Nephron (organoid): ENCODE measurements around the gene SPATS2L.

ENCODE experiments used
- H3K27ac Mint-ChIP-seq, 3 experiments: 2 replicates each; pipeline ENCODE4 v1.8.0; 2020; ENCODE audit warnings: mixed read lengths in 3 of 3, mild to moderate bottlenecking in 2 of 3, moderate library complexity in 1 of 3
- H3K27me3 Mint-ChIP-seq: 2 replicates; pipeline ENCODE4 v1.8.0; 2021; ENCODE audit warnings: low read depth, mild to moderate bottlenecking, moderate library complexity, mixed read lengths
- H3K36me3 Mint-ChIP-seq: 2 replicates; pipeline ENCODE4 v1.8.0; 2020; ENCODE audit warnings: low read depth, mixed read lengths
- H3K4me1 Mint-ChIP-seq: 2 replicates; pipeline ENCODE4 v1.8.0; 2020; ENCODE audit warnings: mixed read lengths
- H3K4me3 Mint-ChIP-seq, 3 experiments: 2 replicates each; pipeline ENCODE4 v1.8.0; 2020; ENCODE audit warnings: mild to moderate bottlenecking in 3 of 3, mixed read lengths in 3 of 3, moderate library complexity in 2 of 3
- H3K9me3 Mint-ChIP-seq: 2 replicates; pipeline ENCODE4 v1.8.0; 2020; ENCODE audit warnings: mixed read lengths
- CTCF ChIP-seq, 3 experiments: fragments of 200-600 bp; sonication (generic); IDR thresholded peaks; one replicate each; pipeline ENCODE4 v1.5.0; 2021; ENCODE audit warnings: antibody characterized with exemption in 3 of 3; ENCODE audit not compliant: unreplicated experiment in 3 of 3

The SPATS2L gene

DNA sequence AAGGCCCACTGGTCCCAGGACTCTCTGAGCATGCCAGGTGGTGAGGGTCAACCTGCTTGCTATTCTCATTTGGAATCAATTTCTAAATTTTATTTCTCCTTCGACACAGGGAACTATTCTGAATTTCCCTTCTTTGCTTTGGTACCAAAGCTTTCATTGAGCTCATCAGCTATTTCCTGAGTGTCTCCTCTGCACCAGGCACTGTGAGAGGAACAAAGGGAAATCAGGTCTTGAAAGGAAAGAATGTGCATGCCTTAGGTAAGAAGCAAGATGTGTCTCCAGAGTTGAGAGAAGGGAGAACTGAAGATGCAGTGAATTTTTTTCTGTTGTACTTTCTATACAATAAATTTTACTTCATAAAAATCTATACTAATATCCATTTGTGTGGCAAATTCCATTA is 17.9 kb downstream of the SPATS2L start:
- H3K27me3 Mint-ChIP-seq = no peaks in the 10 kb centered on the region
- no peaks in the 10 kb centered on the region for H3K9me3 Mint-ChIP-seq
- peak overlapping the region in 2 of 3 experiments; percentile 1 to 84 for H3K27ac Mint-ChIP-seq
- H3K4me3 Mint-ChIP-seq = no peak overlapping the region
- no peak for TF ChIP-seq CTCF (IDR thresholded peaks at IDR 0.05; ENCODE audit: unreplicated experiment in 3 of 3)
- H3K36me3 Mint-ChIP-seq = no peaks in the 10 kb centered on the region
- H3K4me1 Mint-ChIP-seq = peaks cover 48% of the 10 kb centered on the region

DNA sequence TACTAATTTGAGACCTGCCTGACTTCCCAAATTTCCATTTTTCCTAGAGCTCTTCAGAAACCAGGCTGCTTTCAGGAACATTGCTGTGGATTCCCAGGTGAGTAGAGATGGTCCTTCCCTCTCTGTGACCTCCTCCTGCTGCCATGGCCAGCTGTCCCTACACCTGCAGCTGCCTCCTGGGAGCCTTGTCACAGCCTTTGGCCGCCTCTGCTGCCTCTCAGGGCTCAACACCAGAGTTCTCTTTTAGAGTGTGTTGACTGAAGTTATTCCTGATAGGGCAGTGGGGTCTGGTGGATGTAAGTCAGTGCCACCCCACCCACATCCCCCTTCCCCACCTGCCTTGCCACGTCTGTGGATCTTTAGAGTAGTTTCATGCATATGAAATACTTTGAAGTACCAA is 22.9 kb downstream of the SPATS2L start:
- Mint-ChIP-seq H3K27ac (peak overlapping the region; percentile 75 to 88 (median 77)), H3K4me1 (peaks cover 34% of the 10 kb centered on the region), H3K9me3 (peaks cover 2% of the 10 kb centered on the region), H3K4me3 (no peak overlapping the region), H3K27me3 (no peaks in the 10 kb centered on the region), H3K36me3 (peaks cover 16% of the 10 kb centered on the region)
- no peak for TF ChIP-seq CTCF (IDR thresholded peaks at IDR 0.05; ENCODE audit: unreplicated experiment in 3 of 3)

- Mint-ChIP-seq H3K4me1 (peaks cover 34% of the 10 kb centered on the region), H3K36me3 (peaks cover 18% of the 10 kb centered on the region), H3K27ac (peak overlapping the region; percentile 75 to 88 (median 77)), H3K4me3 (peak overlapping the region in 1 of 3 experiments; percentile 19), H3K27me3 (no peaks in the 10 kb centered on the region), H3K9me3 (peaks cover 2% of the 10 kb centered on the region)
- TF ChIP-seq CTCF (IDR thresholded peaks at IDR 0.05; ENCODE audit: unreplicated experiment in 3 of 3) = no peak
Observed at GRCh38 chr2:200329798-200330197, 23.3 kb downstream of the SPATS2L start.

DNA sequence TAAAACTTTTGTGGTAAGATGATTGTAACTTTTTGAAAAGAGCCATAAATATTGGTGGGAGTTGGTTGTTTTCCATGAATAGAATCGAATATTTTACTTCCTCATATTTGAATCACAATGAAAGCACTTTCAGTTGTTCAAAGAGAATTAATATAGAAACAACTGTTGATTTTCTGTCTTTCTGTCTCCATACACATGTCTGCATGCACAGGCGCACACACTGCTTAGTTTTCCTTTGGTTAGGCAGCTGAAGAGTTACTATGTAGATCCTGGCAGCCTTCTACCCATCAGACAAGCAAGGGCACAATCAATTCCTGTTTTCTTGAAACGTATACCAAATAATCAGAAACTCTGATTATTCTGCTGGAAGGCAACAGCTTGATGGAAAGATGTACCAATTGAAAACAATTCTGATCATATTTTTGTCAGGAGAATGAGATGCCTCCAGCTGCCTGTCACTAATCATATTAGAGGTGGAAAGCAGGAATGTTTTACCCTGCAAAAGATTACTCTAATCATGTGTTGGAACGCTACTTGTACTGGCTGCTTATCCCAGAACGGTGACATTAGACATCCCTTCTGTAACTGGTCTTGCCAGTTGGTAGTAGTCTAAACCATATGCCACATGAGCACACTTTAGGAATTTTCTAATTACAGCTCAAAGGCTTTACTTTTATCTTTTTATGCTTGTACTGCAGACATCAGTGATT is 24.0 kb downstream of the SPATS2L start:
- Mint-ChIP-seq H3K27me3 (no peaks in the 10 kb centered on the region), H3K4me1 (peaks cover 34% of the 10 kb centered on the region), H3K9me3 (peaks cover 2% of the 10 kb centered on the region), H3K4me3 (no peak overlapping the region), H3K27ac (peak overlapping the region; percentile 75 to 88 (median 77)), H3K36me3 (peaks cover 22% of the 10 kb centered on the region)
- TF ChIP-seq CTCF (IDR thresholded peaks at IDR 0.05; ENCODE audit: unreplicated experiment in 3 of 3) = no peak

- Mint-ChIP-seq H3K36me3 (peaks cover 22% of the 10 kb centered on the region), H3K27me3 (no peaks in the 10 kb centered on the region), H3K27ac (peak overlapping the region; percentile 75 to 88 (median 77)), H3K4me3 (no peak overlapping the region), H3K9me3 (peaks cover 2% of the 10 kb centered on the region), H3K4me1 (peaks cover 34% of the 10 kb centered on the region)
- no peak for TF ChIP-seq CTCF (IDR thresholded peaks at IDR 0.05; ENCODE audit: unreplicated experiment in 3 of 3)
Observed at GRCh38 chr2:200331061-200331400, 24.5 kb downstream of the SPATS2L start.

- Mint-ChIP-seq H3K9me3 (peaks cover 2% of the 10 kb centered on the region), H3K4me3 (no peak overlapping the region), H3K27ac (no peak overlapping the region), H3K4me1 (peaks cover 51% of the 10 kb centered on the region), H3K27me3 (no peaks in the 10 kb centered on the region), H3K36me3 (peaks cover 28% of the 10 kb centered on the region)
- no peak for TF ChIP-seq CTCF (IDR thresholded peaks at IDR 0.05; ENCODE audit: unreplicated experiment in 3 of 3)
Observed at GRCh38 chr2:200335657-200336056, 29.2 kb downstream of the SPATS2L start.
